ENCODE results near the gene NKIRAS2. TPM values are rescaled to one million over a fixed set of nuclear protein-coding genes. Genes with fewer than 3 reads are reported as not detected.

The NKIRAS2 gene
- polyA plus RNA-seq, 1 donor (not counting 4 experiments of a cell fraction or from before 2014, with no cell fraction given): 26.3 TPM

DNA sequence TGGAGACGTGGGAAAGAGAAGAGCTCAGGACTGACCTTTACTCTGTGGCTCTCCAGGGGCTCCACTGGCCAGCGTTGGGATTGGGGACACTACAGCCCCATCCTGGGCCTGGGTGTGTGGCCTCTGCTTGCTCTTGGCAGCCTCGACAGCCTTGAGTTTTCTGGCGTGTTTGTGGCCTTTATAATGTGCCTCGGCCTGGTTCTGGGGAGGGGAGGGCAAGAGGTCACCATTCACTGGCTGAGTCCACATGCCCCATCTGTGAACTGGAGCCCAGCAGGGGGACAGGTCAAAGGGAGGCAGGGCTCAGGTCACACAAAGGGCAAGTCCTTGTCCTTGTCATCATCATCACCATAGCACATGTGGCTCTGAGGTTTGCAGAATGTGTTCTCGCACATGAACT is 11.7 kb downstream of the NKIRAS2 start:
- TF ChIP-seq EZH2 (IDR thresholded peaks at IDR 0.05; ENCODE audit: low read length): no peak
- TF ChIP-seq CTCF (optimal IDR thresholded peaks at IDR 0.05 in 1 of 3, IDR thresholded peaks at IDR 0.05 in 1 of 3, conservative IDR thresholded peaks at IDR 0.05 in 1 of 3; ENCODE audit: extremely low read depth in 1 of 3, insufficient read depth in 2 of 3, low read length in 3 of 3): no peak
- no peaks in the 10 kb centered on the region for H3K79me2 ChIP-seq (ENCODE audit: control insufficient read depth, insufficient read depth, low read length)
- DNase-seq (ENCODE audit: low read depth, low spot score) (no peak), FAIRE-seq (no peak)
- dilution Hi-C loops (cut with MboI; ENCODE audit: extremely low pct_ligation_motif_present, low sequenced_read_pairs): no loop called here
- no peak overlapping the region for H3K27ac ChIP-seq (ENCODE audit: control insufficient read depth, insufficient read depth, low read length)
- no peaks in the 10 kb centered on the region for H3K9me1 ChIP-seq (ENCODE audit: control insufficient read depth, extremely low read depth, insufficient read depth, low read length)
- H3K4me1 ChIP-seq (ENCODE audit: control insufficient read depth, extremely low read depth, insufficient read depth, low read length): no peaks in the 10 kb centered on the region
- no peak overlapping the region for H2AFZ ChIP-seq (ENCODE audit: control insufficient read depth, low read length)
- no peak overlapping the region for H3K4me2 ChIP-seq (ENCODE audit: control insufficient read depth, extremely low read depth, insufficient read depth, low read depth, low read length)
- H3K9me3 ChIP-seq (ENCODE audit: control insufficient read depth, low read depth, low read length): no peaks in the 10 kb centered on the region
- no peak overlapping the region for H3K4me3 ChIP-seq (ENCODE audit: control insufficient read depth in 2 of 3, extremely low read depth in 1 of 3, insufficient read depth in 2 of 3, low read depth in 1 of 3, low read length in 3 of 3)
- no peaks in the 10 kb centered on the region for H4K20me1 ChIP-seq (ENCODE audit: control insufficient read depth, extremely low read depth, insufficient read depth, low read length)
- H3K36me3 ChIP-seq (ENCODE audit: control insufficient read depth in 2 of 2, extremely low read depth in 1 of 2, insufficient read depth in 2 of 2, low read length in 2 of 2): no peaks in the 10 kb centered on the region
- H3K27me3 ChIP-seq (ENCODE audit: control insufficient read depth, extremely low read depth, insufficient read depth, low read length): no peaks in the 10 kb centered on the region
- no peak overlapping the region for H3K9ac ChIP-seq (ENCODE audit: control insufficient read depth, extremely low read depth, insufficient read depth, low read length)

GRCh38 chr17:42034059-42034458 is 14.2 kb downstream of the NKIRAS2 start:
- no peaks in the 10 kb centered on the region for H3K36me3 ChIP-seq (ENCODE audit: control insufficient read depth in 2 of 2, extremely low read depth in 1 of 2, insufficient read depth in 2 of 2, low read length in 2 of 2)
- H3K9me3 ChIP-seq (ENCODE audit: control insufficient read depth, low read depth, low read length): no peaks in the 10 kb centered on the region
- FAIRE-seq (no peak), DNase-seq (ENCODE audit: low read depth, low spot score) (no peak)
- H3K4me3 ChIP-seq (ENCODE audit: control insufficient read depth in 2 of 3, extremely low read depth in 1 of 3, insufficient read depth in 2 of 3, low read depth in 1 of 3, low read length in 3 of 3): no peak overlapping the region
- H3K9me1 ChIP-seq (ENCODE audit: control insufficient read depth, extremely low read depth, insufficient read depth, low read length): no peaks in the 10 kb centered on the region
- H4K20me1 ChIP-seq (ENCODE audit: control insufficient read depth, extremely low read depth, insufficient read depth, low read length): no peaks in the 10 kb centered on the region
- no peaks in the 10 kb centered on the region for H3K27me3 ChIP-seq (ENCODE audit: control insufficient read depth, extremely low read depth, insufficient read depth, low read length)
- H3K79me2 ChIP-seq (ENCODE audit: control insufficient read depth, insufficient read depth, low read length): no peaks in the 10 kb centered on the region
- no peak overlapping the region for H2AFZ ChIP-seq (ENCODE audit: control insufficient read depth, low read length)
- no peak overlapping the region for H3K4me2 ChIP-seq (ENCODE audit: control insufficient read depth, extremely low read depth, insufficient read depth, low read depth, low read length)
- dilution Hi-C loops (cut with MboI; ENCODE audit: extremely low pct_ligation_motif_present, low sequenced_read_pairs): no loop called here
- TF ChIP-seq CTCF (optimal IDR thresholded peaks at IDR 0.05 in 1 of 3, IDR thresholded peaks at IDR 0.05 in 1 of 3, conservative IDR thresholded peaks at IDR 0.05 in 1 of 3; ENCODE audit: extremely low read depth in 1 of 3, insufficient read depth in 2 of 3, low read length in 3 of 3) (no peak), EZH2 (IDR thresholded peaks at IDR 0.05; ENCODE audit: low read length) (no peak)
- peaks cover 7% of the 10 kb centered on the region for H3K4me1 ChIP-seq (ENCODE audit: control insufficient read depth, extremely low read depth, insufficient read depth, low read length)
- no peak overlapping the region for H3K27ac ChIP-seq (ENCODE audit: control insufficient read depth, insufficient read depth, low read length)
- no peak overlapping the region for H3K9ac ChIP-seq (ENCODE audit: control insufficient read depth, extremely low read depth, insufficient read depth, low read length)
